Measurements from ENCODE around the gene CDH23.

CDH23 gene

GRCh38 chr10:71615538-71616329 is 219.0 kb downstream of the CDH23 start:
- in situ Hi-C loops (cut with MboI; ENCODE audit: low sequenced_read_pairs) = no loop called here

DNA sequence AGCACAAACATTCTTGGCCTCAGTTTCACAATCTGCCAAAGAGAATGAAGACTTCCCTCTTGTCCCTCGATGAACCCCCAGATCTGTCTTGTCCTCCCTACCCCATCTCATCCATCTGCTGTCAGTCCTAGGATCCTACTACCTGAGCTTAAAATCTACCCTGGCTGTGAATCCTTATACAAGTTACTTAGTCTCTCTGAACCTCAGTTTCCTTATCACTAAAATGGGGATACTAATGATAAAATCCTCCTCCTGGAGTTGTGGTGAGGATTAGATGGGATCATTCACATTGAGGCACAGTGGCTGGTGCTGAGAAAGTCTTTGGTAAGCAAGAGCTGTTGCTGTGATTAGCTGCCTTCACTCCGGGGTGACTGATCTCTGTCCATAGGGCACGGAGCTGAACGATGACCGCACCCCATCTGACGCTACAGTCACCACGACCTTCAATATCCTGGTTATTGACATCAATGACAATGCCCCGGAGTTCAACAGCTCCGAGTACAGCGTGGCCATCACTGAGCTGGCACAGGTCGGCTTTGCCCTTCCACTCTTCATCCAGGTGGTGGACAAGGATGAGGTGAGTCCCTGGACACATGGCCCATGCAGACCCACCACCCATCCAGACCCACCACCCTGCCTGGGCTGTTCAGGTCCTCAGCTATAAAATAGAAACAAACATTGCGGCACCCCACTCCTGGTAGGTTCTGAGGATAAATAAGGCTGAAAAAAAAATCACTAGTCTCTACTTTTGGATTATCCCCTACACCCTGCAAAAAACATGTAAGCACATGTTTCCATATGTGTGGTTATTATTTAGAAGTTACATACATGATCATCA is 220.3 kb downstream of the CDH23 start:
- in situ Hi-C loops (cut with MboI; ENCODE audit: low sequenced_read_pairs) = no loop called here

DNA sequence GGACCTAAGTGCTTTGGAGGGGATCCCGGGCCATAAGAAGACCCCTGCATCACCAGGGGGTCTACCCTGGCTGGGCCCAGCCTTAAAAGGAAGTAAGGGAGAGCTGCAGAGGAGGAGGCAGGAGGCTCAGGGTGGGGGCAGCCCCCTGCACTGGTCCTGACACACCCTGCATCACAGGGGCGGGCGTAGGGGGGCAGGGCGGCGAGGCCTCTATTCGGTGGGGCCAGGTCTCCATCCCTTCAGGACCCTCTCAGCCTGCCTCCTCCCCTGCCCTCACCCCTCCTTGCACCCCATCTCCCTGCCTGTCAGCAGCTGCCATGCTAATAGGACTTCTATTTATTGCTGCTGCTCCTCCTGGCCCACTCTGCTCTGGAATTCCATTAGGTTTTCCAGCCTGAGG is 221.5 kb downstream of the CDH23 start:
- in situ Hi-C loops (cut with MboI; ENCODE audit: low sequenced_read_pairs) = no loop called here

GRCh38 chr10:71618598-71618997 is 221.9 kb downstream of the CDH23 start:
- in situ Hi-C loops (cut with MboI; ENCODE audit: low sequenced_read_pairs) = no loop called here

DNA sequence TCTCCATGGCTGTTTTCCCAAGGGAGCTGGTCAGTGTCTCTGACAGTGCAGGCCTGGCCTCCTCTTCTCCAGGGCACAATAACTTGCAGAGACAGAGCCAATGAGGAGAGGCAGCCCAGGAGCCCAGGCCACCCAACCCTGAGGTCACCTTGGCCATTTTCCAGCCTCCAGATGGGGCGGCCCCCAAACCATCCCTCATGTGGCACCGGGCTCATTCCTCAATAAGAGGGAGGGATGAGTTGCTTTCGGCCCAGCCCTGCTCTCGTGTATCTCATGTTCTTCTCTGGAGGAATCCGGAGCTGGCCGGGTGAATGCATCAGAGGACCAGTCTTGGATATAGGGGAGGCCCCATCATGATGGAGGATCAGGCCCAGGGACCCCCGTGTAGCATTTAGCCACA is 223.9 kb downstream of the CDH23 start:
- in situ Hi-C loops (cut with MboI; ENCODE audit: low sequenced_read_pairs) = no loop called here

DNA sequence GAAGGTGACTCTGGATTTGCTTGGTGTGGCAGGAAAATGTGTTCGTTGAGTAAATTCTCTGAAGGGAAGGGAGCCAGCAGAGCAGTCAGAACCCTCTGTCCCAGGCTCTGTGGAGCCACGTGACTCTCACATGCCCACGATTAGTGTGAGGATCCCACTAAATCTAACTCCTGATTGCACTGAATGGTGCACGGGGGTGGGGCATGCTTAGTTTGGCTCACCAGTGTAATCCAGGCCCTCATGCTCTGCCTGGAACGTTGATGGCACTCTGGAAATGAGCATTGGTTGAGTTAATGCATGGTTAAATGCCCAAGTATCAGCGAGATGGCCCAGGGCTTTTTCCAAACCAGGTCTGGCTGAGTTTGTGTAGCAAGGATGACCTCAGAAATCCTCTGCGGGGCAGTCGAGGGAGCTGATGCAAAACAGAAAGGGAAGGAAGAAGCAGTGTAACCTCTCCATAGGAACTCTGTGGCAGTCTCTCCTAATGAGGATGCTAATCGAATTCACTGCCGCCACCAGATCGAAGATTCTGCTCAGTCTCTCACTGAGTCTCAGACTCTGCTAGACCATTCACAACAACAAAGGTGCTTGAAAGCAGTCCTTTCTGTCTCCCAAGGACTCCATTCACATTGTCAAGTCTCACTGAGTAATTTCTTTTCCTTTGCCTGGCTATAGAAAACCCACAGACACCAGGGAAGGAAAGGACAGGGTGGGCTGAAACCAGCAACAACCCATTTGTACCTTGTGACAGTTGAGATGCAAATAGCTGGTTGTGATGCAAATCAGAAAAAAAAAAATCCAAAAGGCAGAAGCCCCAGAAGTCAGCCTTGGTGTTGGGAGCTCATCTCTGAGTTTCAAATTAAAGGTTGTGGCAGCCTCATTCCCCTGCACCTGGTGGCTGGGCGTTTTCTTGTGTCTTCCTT is 224.8 kb downstream of the CDH23 start:
- in situ Hi-C loops (cut with MboI; ENCODE audit: low sequenced_read_pairs) = no loop called here

- in situ Hi-C loops (cut with MboI; ENCODE audit: low sequenced_read_pairs) = no loop called here
These were observed 225.4 kb downstream of the CDH23 start for GRCh38 chr10:71622154-71622526.

DNA sequence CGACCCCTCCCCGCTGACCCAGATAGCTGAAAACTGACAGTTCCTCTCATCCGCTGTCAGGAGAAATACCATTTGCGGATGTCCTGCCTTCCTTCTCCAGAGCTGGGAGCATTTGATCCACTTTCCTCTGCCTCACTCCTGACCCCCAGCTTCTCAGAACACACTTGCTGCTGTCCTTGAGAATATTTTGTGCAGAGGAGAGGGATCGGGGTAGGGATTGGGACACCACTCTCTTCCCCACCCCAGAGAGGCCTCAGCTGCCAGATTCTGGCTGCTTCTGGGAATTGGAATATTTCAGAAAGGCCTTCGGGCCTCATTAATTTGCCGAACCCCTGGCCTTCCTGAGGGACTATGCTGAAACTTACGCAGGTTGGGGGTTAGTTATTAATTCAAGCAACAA is 225.9 kb downstream of the CDH23 start:
- in situ Hi-C loops (cut with MboI; ENCODE audit: low sequenced_read_pairs) = no loop called here

DNA sequence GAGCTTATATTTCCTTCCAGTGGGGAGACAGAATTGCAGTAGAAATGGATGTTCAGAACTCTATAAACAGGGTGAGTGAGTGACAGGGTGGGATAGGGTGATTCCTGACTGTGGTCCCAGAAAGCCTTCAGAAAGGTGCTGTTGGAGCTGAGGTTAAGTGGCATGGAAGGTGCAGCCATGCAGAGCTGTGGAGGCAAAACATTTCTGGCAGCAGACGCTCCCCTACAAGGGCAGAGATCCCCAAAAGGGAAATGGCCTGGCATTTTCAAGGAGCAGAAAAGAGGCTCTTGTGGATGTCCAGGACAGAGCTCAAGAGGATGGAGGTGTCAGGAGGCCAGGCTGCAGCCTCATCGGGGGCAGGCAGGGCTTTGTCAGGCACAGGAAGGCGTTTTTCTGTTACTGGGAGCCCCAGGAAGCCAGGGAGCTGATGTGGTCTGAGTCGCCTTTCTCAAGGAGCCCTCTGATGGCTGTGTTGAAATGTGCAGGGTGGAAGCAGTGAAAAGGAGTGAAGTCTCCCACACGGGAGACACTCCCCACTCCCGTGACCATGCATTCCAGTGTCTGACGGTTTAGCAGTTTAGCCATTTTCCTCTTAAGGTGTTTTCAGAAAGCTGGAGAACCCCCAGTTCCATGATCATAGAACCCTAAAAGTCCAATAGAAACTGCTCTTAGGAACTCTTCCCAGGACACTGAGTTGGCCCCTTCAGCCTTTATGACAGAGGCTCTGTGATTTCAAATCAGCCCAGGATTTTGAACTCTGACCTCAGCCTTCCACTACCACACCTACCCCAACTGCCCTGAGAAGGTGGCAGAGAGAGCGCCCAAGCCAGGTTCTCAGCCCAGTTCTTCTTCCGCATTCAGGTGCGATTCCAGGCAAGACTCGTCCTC is 226.6 kb downstream of the CDH23 start:
- in situ Hi-C loops (cut with MboI; ENCODE audit: low sequenced_read_pairs) = no loop called here

GRCh38 chr10:71623986-71624291 is 227.2 kb downstream of the CDH23 start:
- in situ Hi-C loops (cut with MboI; ENCODE audit: low sequenced_read_pairs) = no loop called here

- in situ Hi-C loops (cut with MboI; ENCODE audit: low sequenced_read_pairs) = no loop called here
These were observed 228.9 kb downstream of the CDH23 start for GRCh38 chr10:71625445-71626175.

DNA sequence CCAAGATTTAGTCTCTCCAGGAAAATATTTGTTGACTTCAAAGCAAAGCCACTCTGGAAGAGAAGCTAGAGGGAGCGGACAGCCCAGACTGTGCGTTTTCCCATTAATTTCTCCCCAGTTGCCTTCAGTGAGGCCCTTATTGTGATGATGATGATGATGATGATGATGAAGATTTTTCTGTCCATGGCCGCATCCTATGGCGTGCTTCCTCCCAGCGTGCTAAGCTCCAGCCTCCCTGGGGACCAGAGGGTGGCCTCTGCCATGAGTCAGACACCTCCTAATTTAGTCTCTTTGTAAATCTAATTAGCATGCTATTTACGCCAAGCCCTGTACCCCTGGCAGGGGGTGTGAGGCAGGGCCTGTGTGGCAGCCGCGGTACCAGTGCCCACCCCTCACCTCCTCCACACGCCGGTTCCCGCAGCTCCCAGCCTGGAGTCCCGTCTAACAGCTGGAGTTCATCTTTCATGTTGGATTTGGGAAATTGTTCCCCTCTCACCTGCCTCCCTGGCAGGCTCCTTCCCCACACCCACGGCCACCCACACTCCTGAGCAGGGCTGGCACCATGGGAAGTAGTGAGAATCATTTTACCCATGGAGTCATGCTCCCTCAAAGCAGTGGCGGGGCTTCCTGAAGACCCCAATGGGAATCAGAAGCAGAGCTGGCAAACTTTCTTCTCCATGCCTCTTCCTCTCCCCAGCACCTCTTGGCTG is 230.7 kb downstream of the CDH23 start:
- in situ Hi-C loops (cut with MboI; ENCODE audit: low sequenced_read_pairs) = no loop called here

DNA sequence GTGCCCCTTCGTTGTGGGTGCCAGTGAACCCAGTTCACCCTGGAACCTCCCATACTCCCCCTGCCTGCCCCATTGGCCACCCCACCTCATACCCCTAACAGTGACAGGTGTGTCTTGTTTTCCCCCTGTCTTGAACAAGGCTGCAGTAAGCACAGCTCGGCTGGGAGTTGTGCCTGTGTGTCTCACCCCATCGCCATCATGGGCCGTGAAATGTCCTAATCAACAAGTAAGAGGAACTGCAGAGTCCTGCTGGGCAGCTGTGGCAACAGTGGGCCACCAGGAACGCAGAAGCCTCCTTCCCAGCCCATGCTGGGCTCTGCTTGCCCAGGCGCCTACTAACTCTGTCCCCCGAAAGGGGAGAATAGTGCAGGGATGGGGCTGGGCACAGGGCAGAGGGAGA is 231.2 kb downstream of the CDH23 start:
- in situ Hi-C loops (cut with MboI; ENCODE audit: low sequenced_read_pairs) = no loop called here

DNA sequence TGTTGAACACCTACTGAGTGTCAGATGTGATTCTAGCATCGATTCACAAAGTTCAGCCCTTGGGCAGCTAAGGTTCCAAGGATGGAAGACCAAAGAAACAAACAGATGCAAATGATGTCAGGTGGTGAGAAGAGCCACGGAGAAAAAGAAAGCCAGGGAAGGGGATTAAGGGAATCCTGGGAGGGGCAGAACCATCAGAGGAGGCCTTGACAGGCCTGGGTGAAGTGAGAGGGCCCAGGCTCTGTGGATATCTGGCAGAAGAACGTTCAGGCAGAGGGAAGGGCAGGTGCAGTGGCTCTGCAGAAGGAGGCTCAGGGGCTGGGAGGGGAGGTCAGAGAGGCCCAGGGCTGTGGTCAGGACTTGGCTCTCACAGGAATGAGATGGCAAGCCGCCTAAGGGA is 232.4 kb downstream of the CDH23 start:
- in situ Hi-C loops (cut with MboI; ENCODE audit: low sequenced_read_pairs) = no loop called here

DNA sequence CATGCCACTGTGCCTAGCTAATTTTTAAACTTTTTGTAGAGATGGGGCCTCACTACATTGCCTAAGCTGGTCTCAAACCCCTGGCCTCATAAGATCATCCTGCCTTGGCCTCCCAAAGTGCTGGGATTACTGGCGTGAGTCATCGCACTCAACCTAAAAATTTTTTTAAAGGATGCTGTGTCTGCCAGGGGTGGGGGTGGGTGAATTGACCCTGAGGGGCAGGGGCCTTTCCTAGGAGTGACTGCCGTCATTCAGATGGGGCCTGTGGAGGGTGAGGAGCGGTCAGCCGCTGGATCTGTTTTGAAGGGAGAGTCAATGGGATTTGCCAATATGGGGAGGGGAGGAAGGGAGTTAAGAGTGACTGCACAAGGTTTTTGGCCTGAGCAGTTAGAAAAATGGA is 233.4 kb downstream of the CDH23 start:
- in situ Hi-C loops (cut with MboI; ENCODE audit: low sequenced_read_pairs) = no loop called here

GRCh38 chr10:71631007-71631861 is 234.5 kb downstream of the CDH23 start:
- in situ Hi-C loops (cut with MboI; ENCODE audit: low sequenced_read_pairs) = no loop called here

- in situ Hi-C loops (cut with MboI; ENCODE audit: low sequenced_read_pairs) = no loop called here
These were observed 235.6 kb downstream of the CDH23 start for GRCh38 chr10:71632200-71632820.
